K562 (cell line): ENCODE data around the gene CCNQ. TPM values are rescaled to one million over a fixed set of nuclear protein-coding genes. Genes with fewer than 3 reads are reported as not detected.

ENCODE experiments used
- ATAC-seq: fragments of 200-7000 bp; cut with Tn5 transposase; 3 replicates; pipeline ENCODE4 v1.9.1; 2020; ENCODE audit warnings: moderate library complexity
- BruUV-seq: library from RNA; stranded (reverse); fragments of 400-500 nt; replicated peaks from 2 replicates; lab custom pipeline; 2021; lab: Mats Ljungman, UMichigan
- CTCF ChIA-PET: fragments of 300-600 bp; formaldehyde crosslinking; extraction: SDS; loops from one replicate; lab custom pipeline; 2021; ENCODE audit warnings: low intra/inter-chr PET ratio; lab: Yijun Ruan, JAX
- POLR2A ChIA-PET: fragments of 300-600, 350-650 bp; sonication (Branson Sonifier 250); formaldehyde crosslinking; extraction: SDS; loops from one replicate; lab custom pipeline; 2021; ENCODE audit warnings: antibody characterized with exemption, inconsistent platforms; lab: Yijun Ruan, JAX
- DNase-seq, 4 experiments: peaks; one replicate each; pipeline versions ENCODE4 v3.0.0 to v3.0.0-alpha.2; 2011 to 2018; ENCODE audit warnings: low spot score in 3 of 4, mixed read lengths in 3 of 4; ENCODE audit errors: extremely low read depth in 1 of 4
- FAIRE-seq: peaks from 2 replicates; lab custom pipeline; 2011; peaks lifted over from hg19 to GRCh38; lab: Jason Lieb, UNC
- H2AFZ ChIP-seq: 2 replicates; pipeline ENCODE4 v1.6.0; 2011; ENCODE audit warnings: low read depth, low read length, control low read depth, inconsistent platforms
- H3K27ac ChIP-seq: fragments of 200-600 bp; 3 replicates; pipeline ENCODE4 v1.8.0; 2011; ENCODE audit warnings: low read depth, mild to moderate bottlenecking, control low read depth, inconsistent platforms, low read length, moderate library complexity, mixed read lengths; ENCODE audit errors: extremely low read depth
- H3K27me3 ChIP-seq, 2 experiments: fragments of 300-600 bp in 1 of 2; 2 replicates in 1 of 2; 3 replicates in 1 of 2; pipeline versions ENCODE4 v1.6.0 to v1.8.0; 2011; ENCODE audit warnings: inconsistent platforms in 2 of 2, low read length in 2 of 2, mild to moderate bottlenecking in 1 of 2, mixed read lengths in 1 of 2, moderate library complexity in 1 of 2; ENCODE audit not compliant: control insufficient read depth in 2 of 2, insufficient read depth in 2 of 2
- H3K36me3 ChIP-seq: fragments of 300-600 bp; 3 replicates; pipeline ENCODE4 v1.8.0; 2011; ENCODE audit warnings: mild to moderate bottlenecking, low read length, inconsistent platforms; ENCODE audit not compliant: control insufficient read depth, insufficient read depth
- H3K4me1 ChIP-seq, 2 experiments: fragments of 200-600 bp in 1 of 2; replicated peaks in 1 of 2; 2 replicates in 1 of 2; 3 replicates in 1 of 2; pipeline versions ENCODE4 v1.5.1 to v1.8.0; 2011; ENCODE audit warnings: inconsistent platforms in 2 of 2, low read length in 2 of 2, mild to moderate bottlenecking in 1 of 2, mixed read lengths in 1 of 2, moderate library complexity in 1 of 2; ENCODE audit not compliant: control insufficient read depth in 2 of 2, insufficient read depth in 2 of 2
- H3K4me2 ChIP-seq: 2 replicates; pipeline ENCODE4 v1.6.1; 2011; ENCODE audit warnings: low read length, control low read depth, inconsistent platforms, mixed read lengths; ENCODE audit not compliant: insufficient read depth
- H3K4me3 ChIP-seq: fragments of 200-600 bp; sonication (generic), shearing (Covaris generic); 2 replicates; pipeline ENCODE4 v1.5.1; 2016; ENCODE audit warnings: control low read depth, inconsistent platforms
- H3K79me2 ChIP-seq: fragments of 200-600 bp; 3 replicates; pipeline ENCODE4 v1.8.0; 2011; ENCODE audit warnings: low read length, inconsistent platforms; ENCODE audit not compliant: control insufficient read depth, insufficient read depth
- H3K9ac ChIP-seq, 2 experiments: 2 replicates each; pipeline versions ENCODE4 v1.6.0 to v1.6.1; 2011; ENCODE audit warnings: low read depth in 2 of 2, low read length in 2 of 2, control low read depth in 1 of 2, inconsistent platforms in 1 of 2, mild to moderate bottlenecking in 1 of 2, mixed read lengths in 1 of 2; ENCODE audit not compliant: insufficient read depth in 1 of 2
- H3K9me1 ChIP-seq: one replicate; pipeline ENCODE4 v1.6.0; 2011; ENCODE audit warnings: inconsistent platforms, mild to moderate bottlenecking, low read length, moderate library complexity; ENCODE audit not compliant: control insufficient read depth, insufficient read depth
- H3K9me3 ChIP-seq: replicated peaks from 2 replicates; pipeline ENCODE4 v1.5.1; 2011; ENCODE audit warnings: low read depth, low read length, inconsistent platforms; ENCODE audit not compliant: control insufficient read depth, insufficient read depth
- H4K20me1 ChIP-seq: replicated peaks from 2 replicates; pipeline ENCODE4 v1.6.1; 2011; ENCODE audit warnings: low read length, inconsistent platforms, mixed read lengths; ENCODE audit not compliant: control insufficient read depth, insufficient read depth
- CBX8 ChIP-seq: fragments of 200-600 bp; sonication (generic); IDR thresholded peaks from 2 replicates; pipeline ENCODE4 v1.6.1; 2012; ENCODE audit warnings: borderline replicate concordance, mixed run types, low read depth, mild to moderate bottlenecking, moderate library complexity, mixed read lengths, low read length, control low read depth, inconsistent platforms; ENCODE audit not compliant: poor library complexity, severe bottlenecking; ENCODE audit errors: extremely low read depth
- HDAC8 ChIP-seq: fragments of 450-650 bp; IDR thresholded peaks from 2 replicates; pipeline ENCODE4 v1.6.1; 2016; ENCODE audit warnings: mild to moderate bottlenecking, missing genetic modification characterization, moderate library complexity, missing compliant biosample characterization
- HEY1 ChIP-seq: fragments of 250-450 bp; sonication (Bioruptor Pico); IDR thresholded peaks from 2 replicates; pipeline ENCODE4 v1.5.0; 2020; ENCODE audit warnings: mild to moderate bottlenecking, moderate library complexity, borderline replicate concordance
- KHSRP ChIP-seq: fragments of 450-650 bp; IDR thresholded peaks from 2 replicates; pipeline ENCODE4 v1.6.1; 2017
- POLR2G ChIP-seq: fragments of 200-400 bp; formaldehyde crosslinking; IDR thresholded peaks from 2 replicates; pipeline ENCODE4 v1.6.1; 2017; ENCODE audit warnings: low read depth, mild to moderate bottlenecking, antibody characterized with exemption, low read length, moderate library complexity
- RB1 ChIP-seq: fragments of 450-650 bp; IDR thresholded peaks from 2 replicates; pipeline ENCODE4 v1.6.1; 2017; ENCODE audit warnings: low read depth, mild to moderate bottlenecking
- U2AF1 ChIP-seq: fragments of 200-400 bp; formaldehyde crosslinking; optimal IDR thresholded peaks from 2 replicates; pipeline ENCODE3; 2017; ENCODE audit warnings: mild to moderate bottlenecking, low read depth, low read length, moderate library complexity
- ZNF24 ChIP-seq: fragments of 450-650 bp; IDR thresholded peaks from 2 replicates; pipeline ENCODE4 v1.6.1; 2016
- ZNF583 ChIP-seq: fragments of 250-450 bp; sonication (Bioruptor Pico); IDR thresholded peaks from 2 replicates; pipeline ENCODE4 v1.4.0; 2020
- ZNF830 ChIP-seq: fragments of 250-450 bp; sonication (Bioruptor Pico); IDR thresholded peaks from 2 replicates; pipeline ENCODE4 v1.5.0; 2021; ENCODE audit warnings: mild to moderate bottlenecking
- WGBS: fragments of 100-300 bp; shearing (Covaris generic); methylation state at CpG from one replicate; pipeline ENCODE4 v1.1.6; 2016; ENCODE audit warnings: low coverage, mixed read lengths; ENCODE audit not compliant: insufficient coverage; ENCODE audit errors: missing lambda C conversion rate; 5-methylcytosine and 5-hydroxymethylcytosine counted together
- in situ Hi-C: fragments of 300-500 bp; cut with MboI; formaldehyde crosslinking; loops from 4 replicates; pipeline ENCODE4 v1.15.0; 2018; ENCODE audit warnings: inconsistent platforms, mixed read lengths
- intact Hi-C: fragments of 100-400 bp; cut with micrococcal nuclease; formaldehyde crosslinking; loops from 2 replicates; pipeline ENCODE4 v1.14.2; 2022
- polyA plus RNA-seq, 8 experiments: library from polyadenylated mRNA; depleted of rRNA in 4 of 8; stranded (reverse) in 5 of 8; unstranded in 3 of 8; fragments of >200 nt; fragmentation: Nextera tagmentation in 2 of 8; fragmentation: Illumina TruSeq in 1 of 8; extraction: Ambion mirVana in 2 of 8; extraction: Trizol in 1 of 8; gene quantifications; 2 replicates each; pipeline versions ENCODE4 v1.2.1 to v1.2.3, GENCODE V29; 2011 to 2014; ENCODE audit warnings: inconsistent platforms in 1 of 8, missing spikeins in 1 of 8
- total RNA-seq, 7 experiments: library from RNA; depleted of rRNA in 6 of 7; stranded (reverse); fragments of >200 nt in 6 of 7; fragmentation: Illumina TruSeq in 2 of 7; extraction: Trizol in 2 of 7; gene quantifications; 2 replicates each; pipeline versions ENCODE4 v1.2.1 to v1.2.3, GENCODE V29; 2011 to 2021; ENCODE audit warnings: low replicate concordance in 1 of 7
- TF ChIP-seq, protein P1 (sequence below): fragments of 450-650 bp; IDR thresholded peaks from 2 replicates; pipeline ENCODE4 v1.7.0; 2016; ENCODE audit warnings: borderline replicate concordance
- TF ChIP-seq, protein P2 (sequence below): fragments of 450-650 bp; IDR thresholded peaks from 2 replicates; pipeline ENCODE4 v1.6.1; 2018; ENCODE audit not compliant: partially characterized antibody

The CCNQ gene
- total and polyA plus RNA-seq, 9 of the 15 experiments (the other 6 are each of a cell fraction or from before 2014, with no cell fraction given): 0.92 to 53.8 (median 25.3) TPM

DNA sequence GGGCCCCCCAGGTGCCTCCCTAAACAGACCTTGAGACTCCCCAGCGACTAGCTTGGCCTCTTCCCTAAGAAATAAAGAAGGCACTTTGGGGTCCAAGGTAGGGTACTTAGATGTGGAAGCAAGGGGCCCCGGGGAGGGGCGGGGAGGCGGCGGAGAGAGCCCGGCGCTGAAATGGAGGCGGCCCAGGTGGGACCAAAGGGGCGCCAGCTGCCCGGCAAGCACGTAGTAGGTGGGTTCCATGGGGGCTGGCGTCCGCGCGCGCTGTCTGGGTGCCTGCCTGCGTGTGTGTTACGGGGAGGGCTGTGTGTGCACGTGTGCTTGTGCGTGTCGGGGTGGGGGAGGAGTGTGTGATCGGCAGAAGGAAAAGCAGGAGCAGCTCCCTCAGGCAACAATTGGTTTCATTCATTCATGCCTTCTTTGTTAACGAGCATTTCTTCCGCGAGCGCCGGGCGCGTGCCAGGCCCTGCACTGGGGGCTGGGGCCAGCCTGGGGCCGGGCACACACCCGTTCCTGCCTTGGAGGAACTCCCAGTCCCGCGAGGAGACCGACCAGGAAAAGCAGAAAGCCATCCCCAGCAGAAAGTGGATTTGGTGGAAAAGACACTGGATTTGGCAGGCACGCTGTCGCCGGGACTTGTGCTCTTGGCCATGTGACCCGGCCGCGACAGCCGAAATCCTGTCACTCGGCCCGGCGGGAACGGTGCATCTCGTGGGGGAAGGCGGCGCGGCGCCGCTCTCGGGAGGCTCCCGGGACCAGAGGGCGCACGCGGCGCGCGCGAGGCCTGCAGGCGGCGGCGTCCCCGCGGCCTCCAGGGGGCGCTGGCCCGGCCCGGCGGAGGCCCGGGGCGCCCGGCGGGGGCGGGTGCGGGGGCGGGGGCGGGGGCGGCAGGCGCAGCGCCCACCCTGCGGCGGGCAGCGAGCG, 44.8 kb upstream of the CCNQ start:
- BruUV-seq: no TSS peak
- H3K4me2 ChIP-seq: peak overlapping the region; percentile 60
- no peaks in the 10 kb centered on the region for H4K20me1 ChIP-seq
- no peak for FAIRE-seq
- H3K79me2 ChIP-seq: no peaks in the 10 kb centered on the region
- H3K4me3 ChIP-seq: peak overlapping the region; percentile 19
- H3K27ac ChIP-seq: no peak overlapping the region
- 13% methylated on average over 27 of the region's 84 CpGs for WGBS
- H3K9me3 ChIP-seq: no peaks in the 10 kb centered on the region
- CTCF ChIA-PET: interaction anchor here (0.5 to 1.2 kb wide), 2 partner anchors 23 to 311 kb away, joined by 3 to 5 read pairs; no protein-coding TSS in a partner anchor
- in situ Hi-C loops (no loop called here), intact Hi-C loops (no loop called here)
- peak overlapping the region; percentile 94 for H2AFZ ChIP-seq
- peaks cover 7 to 74% of the 10 kb centered on the region in 2 experiments; a peak in 3 of 5 replicates for H3K4me1 ChIP-seq
- H3K27me3 ChIP-seq: peaks cover 0 to 6% of the 10 kb centered on the region in 2 experiments; a peak in 1 of 5 replicates
- peak; percentile 61 to 78 (median 74) for DNase-seq
- H3K9ac ChIP-seq: peak overlapping the region; percentile 30 to 74; a peak in 3 of 4 replicates
- H3K9me1 ChIP-seq: no peaks in the 10 kb centered on the region
- POLR2A ChIA-PET: interaction anchor here (0.6 to 0.7 kb wide), 2 partner anchors 49 to 58 kb away, joined by 3 read pairs; no protein-coding TSS in a partner anchor
- H3K36me3 ChIP-seq: no peaks in the 10 kb centered on the region
- ATAC-seq: peak; percentile 46; the same call in 2 of the 3 replicates
- no peak for TF ChIP-seq HDAC8 (tag)
- no peak for TF ChIP-seq ZNF583 (CRISPR knock-in tag)
- TF ChIP-seq RB1: peak; percentile 38; the same call in 1 of the 2 replicates
- no peak for TF ChIP-seq ZNF830 (CRISPR knock-in tag)
- TF ChIP-seq, protein P1, sequence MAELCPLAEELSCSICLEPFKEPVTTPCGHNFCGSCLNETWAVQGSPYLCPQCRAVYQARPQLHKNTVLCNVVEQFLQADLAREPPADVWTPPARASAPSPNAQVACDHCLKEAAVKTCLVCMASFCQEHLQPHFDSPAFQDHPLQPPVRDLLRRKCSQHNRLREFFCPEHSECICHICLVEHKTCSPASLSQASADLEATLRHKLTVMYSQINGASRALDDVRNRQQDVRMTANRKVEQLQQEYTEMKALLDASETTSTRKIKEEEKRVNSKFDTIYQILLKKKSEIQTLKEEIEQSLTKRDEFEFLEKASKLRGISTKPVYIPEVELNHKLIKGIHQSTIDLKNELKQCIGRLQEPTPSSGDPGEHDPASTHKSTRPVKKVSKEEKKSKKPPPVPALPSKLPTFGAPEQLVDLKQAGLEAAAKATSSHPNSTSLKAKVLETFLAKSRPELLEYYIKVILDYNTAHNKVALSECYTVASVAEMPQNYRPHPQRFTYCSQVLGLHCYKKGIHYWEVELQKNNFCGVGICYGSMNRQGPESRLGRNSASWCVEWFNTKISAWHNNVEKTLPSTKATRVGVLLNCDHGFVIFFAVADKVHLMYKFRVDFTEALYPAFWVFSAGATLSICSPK: no peak
- no peak for TF ChIP-seq KHSRP
- TF ChIP-seq, protein P2, sequence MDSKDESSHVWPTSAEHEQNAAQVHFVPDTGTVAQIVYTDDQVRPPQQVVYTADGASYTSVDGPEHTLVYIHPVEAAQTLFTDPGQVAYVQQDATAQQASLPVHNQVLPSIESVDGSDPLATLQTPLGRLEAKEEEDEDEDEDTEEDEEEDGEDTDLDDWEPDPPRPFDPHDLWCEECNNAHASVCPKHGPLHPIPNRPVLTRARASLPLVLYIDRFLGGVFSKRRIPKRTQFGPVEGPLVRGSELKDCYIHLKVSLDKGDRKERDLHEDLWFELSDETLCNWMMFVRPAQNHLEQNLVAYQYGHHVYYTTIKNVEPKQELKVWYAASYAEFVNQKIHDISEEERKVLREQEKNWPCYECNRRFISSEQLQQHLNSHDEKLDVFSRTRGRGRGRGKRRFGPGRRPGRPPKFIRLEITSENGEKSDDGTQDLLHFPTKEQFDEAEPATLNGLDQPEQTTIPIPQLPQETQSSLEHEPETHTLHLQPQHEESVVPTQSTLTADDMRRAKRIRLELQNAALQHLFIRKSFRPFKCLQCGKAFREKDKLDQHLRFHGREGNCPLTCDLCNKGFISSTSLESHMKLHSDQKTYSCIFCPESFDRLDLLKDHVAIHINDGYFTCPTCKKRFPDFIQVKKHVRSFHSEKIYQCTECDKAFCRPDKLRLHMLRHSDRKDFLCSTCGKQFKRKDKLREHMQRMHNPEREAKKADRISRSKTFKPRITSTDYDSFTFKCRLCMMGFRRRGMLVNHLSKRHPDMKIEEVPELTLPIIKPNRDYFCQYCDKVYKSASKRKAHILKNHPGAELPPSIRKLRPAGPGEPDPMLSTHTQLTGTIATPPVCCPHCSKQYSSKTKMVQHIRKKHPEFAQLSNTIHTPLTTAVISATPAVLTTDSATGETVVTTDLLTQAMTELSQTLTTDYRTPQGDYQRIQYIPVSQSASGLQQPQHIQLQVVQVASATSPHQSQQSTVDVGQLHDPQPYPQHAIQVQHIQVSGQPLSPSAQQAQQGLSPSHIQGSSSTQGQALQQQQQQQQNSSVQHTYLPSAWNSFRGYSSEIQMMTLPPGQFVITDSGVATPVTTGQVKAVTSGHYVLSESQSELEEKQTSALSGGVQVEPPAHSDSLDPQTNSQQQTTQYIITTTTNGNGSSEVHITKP: no peak
- 0 out of 2 replicates have a peak, but pooled peaks have one; percentile 21 for TF ChIP-seq POLR2G
- TF ChIP-seq U2AF1: no peak
- TF ChIP-seq CBX8: no peak
- TF ChIP-seq HEY1 (CRISPR knock-in tag): no peak
- TF ChIP-seq ZNF24: peak; percentile 12; the same call in 1 of the 2 replicates
